ENCODE data around the gene CATSPERE.

GRCh38 chr1:244640917-244641316 is 179.8 kb downstream of the CATSPERE start:
- TF ChIP-seq CTCF (IDR thresholded peaks at IDR 0.05; ENCODE audit: low read length) (no peak), EZH2 (optimal IDR thresholded peaks at IDR 0.05; ENCODE audit: low read depth, low read length) (no peak), EZH2phosphoT487 (IDR thresholded peaks at IDR 0.05; ENCODE audit: low read length) (no peak)

Measured in MM.1S (cell line).